Endothelial cell (in vitro differentiated cells): ENCODE data around the gene PSG1. TPM values are rescaled to one million over a fixed set of nuclear protein-coding genes. Genes with fewer than 3 reads are reported as not detected.

Experiments
- DNase-seq: peaks from one replicate; pipeline ENCODE4 v3.0.0; 2021; ENCODE audit warnings: low spot score
- H3K27ac Mint-ChIP-seq: one replicate; pipeline ENCODE4 v1.8.0; 2021; ENCODE audit warnings: mixed read lengths, inconsistent platforms; ENCODE audit not compliant: unreplicated experiment
- H3K27me3 Mint-ChIP-seq: one replicate; pipeline ENCODE4 v1.8.0; 2021; ENCODE audit warnings: mild to moderate bottlenecking, moderate library complexity, mixed read lengths, inconsistent platforms; ENCODE audit not compliant: unreplicated experiment
- H3K36me3 Mint-ChIP-seq: one replicate; pipeline ENCODE4 v1.8.0; 2021; ENCODE audit warnings: mild to moderate bottlenecking, low read depth, mixed read lengths, inconsistent platforms; ENCODE audit not compliant: unreplicated experiment
- H3K4me1 Mint-ChIP-seq: one replicate; pipeline ENCODE4 v1.8.0; 2021; ENCODE audit warnings: mild to moderate bottlenecking, mixed read lengths, inconsistent platforms; ENCODE audit not compliant: unreplicated experiment
- H3K4me3 Mint-ChIP-seq: one replicate; pipeline ENCODE4 v1.8.0; 2021; ENCODE audit warnings: mild to moderate bottlenecking, mixed read lengths, inconsistent platforms; ENCODE audit not compliant: unreplicated experiment
- H3K9me3 Mint-ChIP-seq: one replicate; pipeline ENCODE4 v1.8.0; 2021; ENCODE audit warnings: mixed read lengths, inconsistent platforms; ENCODE audit not compliant: unreplicated experiment
- total RNA-seq: library from RNA; stranded (reverse); fragmentation: NEBNext Ultra II Directional; extraction: Animal tissue kit (Norgen Biotek cat#: 25700); gene quantifications from one replicate; pipeline ENCODE4 v1.2.1, GENCODE V29; 2021; ENCODE audit not compliant: unreplicated experiment
- TF ChIP-seq, protein P1 (sequence below): fragments of 200-600 bp; sonication (generic); IDR thresholded peaks from one replicate; pipeline ENCODE4 v1.5.0; 2021; ENCODE audit warnings: antibody characterized with exemption; ENCODE audit not compliant: unreplicated experiment

PSG1 gene
- total RNA-seq, 1 donor from 2014 or later = not detected

GRCh38 chr19:42816894-42817293, 62.6 kb downstream of the PSG1 start:
- H3K27me3 Mint-ChIP-seq = peaks cover 6% of the 10 kb centered on the region
- no peaks in the 10 kb centered on the region for H3K36me3 Mint-ChIP-seq
- DNase-seq = no peak
- no peaks in the 10 kb centered on the region for H3K9me3 Mint-ChIP-seq
- TF ChIP-seq, protein P1, sequence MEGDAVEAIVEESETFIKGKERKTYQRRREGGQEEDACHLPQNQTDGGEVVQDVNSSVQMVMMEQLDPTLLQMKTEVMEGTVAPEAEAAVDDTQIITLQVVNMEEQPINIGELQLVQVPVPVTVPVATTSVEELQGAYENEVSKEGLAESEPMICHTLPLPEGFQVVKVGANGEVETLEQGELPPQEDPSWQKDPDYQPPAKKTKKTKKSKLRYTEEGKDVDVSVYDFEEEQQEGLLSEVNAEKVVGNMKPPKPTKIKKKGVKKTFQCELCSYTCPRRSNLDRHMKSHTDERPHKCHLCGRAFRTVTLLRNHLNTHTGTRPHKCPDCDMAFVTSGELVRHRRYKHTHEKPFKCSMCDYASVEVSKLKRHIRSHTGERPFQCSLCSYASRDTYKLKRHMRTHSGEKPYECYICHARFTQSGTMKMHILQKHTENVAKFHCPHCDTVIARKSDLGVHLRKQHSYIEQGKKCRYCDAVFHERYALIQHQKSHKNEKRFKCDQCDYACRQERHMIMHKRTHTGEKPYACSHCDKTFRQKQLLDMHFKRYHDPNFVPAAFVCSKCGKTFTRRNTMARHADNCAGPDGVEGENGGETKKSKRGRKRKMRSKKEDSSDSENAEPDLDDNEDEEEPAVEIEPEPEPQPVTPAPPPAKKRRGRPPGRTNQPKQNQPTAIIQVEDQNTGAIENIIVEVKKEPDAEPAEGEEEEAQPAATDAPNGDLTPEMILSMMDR = no peak
- H3K4me3 Mint-ChIP-seq = no peak overlapping the region
- no peaks in the 10 kb centered on the region for H3K4me1 Mint-ChIP-seq
- no peak overlapping the region for H3K27ac Mint-ChIP-seq

Other genes starting within 250 kb of the PSG1 start
- gene PSG3, start 139.2 kb downstream of the PSG1 start, total RNA-seq = not detected
- gene PSG8, start 114.0 kb downstream of the PSG1 start, total RNA-seq = not detected
- gene PSG6, start 38.2 kb upstream of the PSG1 start, total RNA-seq = not detected
- not detected for gene PSG7, start 57.5 kb upstream of the PSG1 start, total RNA-seq
- not detected for gene PSG11, start 146.8 kb upstream of the PSG1 start, total RNA-seq
- not detected for gene PSG2, start 203.0 kb upstream of the PSG1 start, total RNA-seq